NOMO-1 treated with dmso at 0.1 percent for 144 hours (cell line): ENCODE results near the gene EDN3.

Experiments
- DNase-seq: peaks from one replicate; lab custom pipeline; 2025; ENCODE audit not compliant: unreplicated experiment; lab: John Stamatoyannopoulos, UW

The EDN3 gene

DNA sequence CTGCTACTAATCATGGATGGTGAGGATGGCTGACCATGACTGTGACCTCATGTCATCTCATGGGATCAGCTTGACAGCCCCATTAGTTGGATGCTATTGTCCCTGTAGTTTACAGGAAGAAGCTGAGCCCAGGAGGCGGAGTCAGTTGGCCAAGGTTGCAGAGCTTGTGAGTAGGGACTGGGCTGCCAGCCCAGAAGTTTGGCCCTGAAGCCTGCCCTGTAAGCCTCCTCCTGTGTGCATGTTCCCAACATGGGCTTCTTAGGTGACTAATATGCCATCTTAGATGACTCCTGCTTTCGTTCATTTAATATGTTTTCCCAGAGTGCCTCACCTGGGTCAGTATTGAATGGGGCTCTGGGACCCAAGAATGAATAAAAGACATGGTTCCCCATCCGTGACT, 6.9 kb downstream of the EDN3 start:
- DNase-seq: no peak

DNA sequence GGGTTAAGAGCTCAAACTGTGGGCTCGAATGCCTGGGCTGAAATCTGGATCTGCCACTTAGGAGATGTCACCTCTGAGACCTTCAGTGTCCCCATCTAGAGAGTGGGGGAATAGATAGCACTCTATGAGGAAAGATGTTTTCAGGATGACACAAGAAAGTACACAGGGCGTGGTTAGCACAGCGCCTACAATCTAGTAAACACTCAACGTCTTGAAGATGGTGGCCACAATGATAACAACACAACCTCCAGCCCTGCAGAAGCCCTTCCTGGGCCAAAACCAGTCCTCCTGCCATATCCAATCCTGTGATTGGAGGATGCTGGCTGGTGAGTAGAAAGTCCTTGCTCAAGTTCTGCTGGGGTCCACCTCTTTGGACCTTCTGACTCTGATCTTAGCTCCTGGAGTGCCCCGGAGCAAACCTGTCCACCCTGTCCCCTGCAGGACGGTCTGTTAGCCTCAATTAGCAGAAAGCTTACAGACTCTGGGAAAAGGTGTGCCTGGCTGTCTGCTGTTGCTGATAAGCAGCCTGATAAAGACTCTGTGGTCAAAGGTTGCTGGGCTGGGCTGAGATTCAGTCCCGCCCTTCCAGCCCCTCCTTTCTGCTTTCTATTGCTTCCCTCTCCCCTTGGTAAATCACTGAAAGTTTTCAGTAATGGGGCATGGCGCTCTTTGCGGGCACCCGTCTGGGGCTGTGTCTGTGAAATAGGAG, 8.2 kb downstream of the EDN3 start:
- no peak for DNase-seq

DNA sequence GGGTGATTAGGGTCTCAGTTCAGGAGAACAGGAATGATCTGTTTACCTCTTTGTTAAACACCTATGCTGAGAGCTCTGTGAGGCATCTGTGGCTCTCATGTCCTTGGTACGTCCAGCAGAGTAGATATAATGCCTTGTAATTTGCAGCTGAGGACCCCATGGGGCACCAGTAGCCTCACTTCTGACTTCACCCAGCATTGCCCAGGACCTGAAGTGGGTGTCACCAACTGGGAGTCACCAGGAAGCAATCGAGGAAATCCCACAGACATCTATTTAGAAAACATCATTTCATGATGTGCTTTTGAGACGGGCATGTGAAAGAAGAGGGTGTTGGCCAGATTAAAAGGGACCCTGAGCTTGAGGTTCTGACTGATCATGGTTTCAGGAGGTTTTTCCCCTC, 8.8 kb downstream of the EDN3 start:
- DNase-seq: no peak

DNA sequence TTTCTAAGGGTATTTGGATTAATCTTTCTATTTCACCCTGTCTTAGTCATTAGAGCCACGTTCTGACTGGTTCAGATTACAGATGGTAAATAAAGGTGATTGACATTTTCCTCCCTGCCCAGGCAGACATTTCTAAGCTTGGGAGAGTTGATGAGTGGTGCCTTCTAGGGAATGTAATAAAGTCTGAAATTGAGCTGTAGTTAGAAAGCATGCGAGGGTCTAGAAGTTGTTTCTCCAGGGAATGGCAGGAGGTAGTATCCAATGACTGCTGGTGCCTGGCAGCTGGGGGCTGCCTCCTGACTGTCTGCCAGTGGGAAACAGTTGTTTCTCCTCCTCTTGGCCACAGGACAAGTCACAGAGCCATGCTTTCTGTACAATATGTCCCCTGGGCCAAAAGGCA, 14.6 kb downstream of the EDN3 start:
- no peak for DNase-seq

DNA sequence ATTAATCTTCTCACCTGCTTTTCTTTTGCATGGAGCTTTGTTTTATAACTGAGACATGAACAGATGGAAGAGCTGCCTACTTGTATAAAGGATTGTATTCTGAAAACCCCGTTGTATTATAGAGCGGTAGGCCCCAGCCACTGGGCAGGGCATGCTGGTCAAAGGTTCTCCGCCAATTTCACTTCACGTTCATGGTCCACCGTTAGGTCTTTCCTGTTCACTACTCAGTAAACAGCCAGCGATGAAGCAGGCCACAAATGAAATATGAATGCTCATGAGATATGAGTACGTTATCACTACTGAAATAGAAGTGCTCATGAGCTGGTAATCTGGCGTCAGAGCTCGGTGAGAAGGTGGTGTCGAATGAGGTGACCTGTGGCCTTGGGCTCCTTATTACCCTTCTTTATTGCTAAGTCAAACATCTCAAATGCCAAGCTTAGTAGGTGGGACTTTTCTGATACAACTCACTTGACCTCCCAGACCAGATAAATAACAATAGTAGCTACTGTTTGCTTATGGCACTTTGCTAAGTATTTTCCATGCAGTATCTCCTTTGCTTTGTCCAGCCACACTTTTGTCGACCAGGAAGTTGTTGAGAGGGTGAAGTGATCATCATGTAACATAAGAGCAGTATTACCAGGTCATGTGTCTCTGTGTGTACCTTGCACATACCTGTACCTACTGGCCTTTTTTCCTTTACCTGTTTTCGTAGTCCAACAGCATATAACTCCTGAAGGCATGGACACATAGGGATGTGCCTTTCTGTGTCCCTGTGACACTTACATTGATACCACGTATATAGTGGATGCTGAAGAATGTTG, 16.7 kb downstream of the EDN3 start:
- no peak for DNase-seq

DNA sequence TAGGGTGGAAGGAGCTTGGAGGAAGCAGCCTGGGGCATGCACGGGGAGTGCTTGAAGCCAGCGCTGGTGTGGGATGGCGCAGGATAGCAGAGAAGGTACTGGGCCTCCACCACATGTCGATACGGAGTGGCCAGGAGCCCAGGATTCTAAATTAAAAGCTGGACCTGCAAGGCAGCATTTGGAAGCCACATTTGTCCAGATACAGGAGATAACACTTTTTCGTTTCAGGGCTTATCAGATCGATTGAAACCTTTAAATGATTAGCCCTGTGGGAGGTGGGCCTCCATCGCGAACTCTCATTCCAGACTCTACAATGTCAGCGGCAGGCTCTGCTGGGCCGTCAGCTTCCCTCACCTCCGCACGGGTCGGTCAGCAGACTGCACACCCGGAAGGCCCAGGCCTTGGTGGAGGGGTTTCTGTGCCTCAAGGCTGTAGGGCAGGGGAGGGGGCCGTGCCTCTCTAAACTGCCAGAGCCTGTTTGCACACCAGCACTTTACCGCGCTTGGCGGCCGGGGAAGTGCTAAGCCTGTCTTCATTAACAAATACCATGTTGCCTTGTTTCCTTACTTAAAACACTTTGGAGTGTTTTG, 17.9 kb downstream of the EDN3 start:
- no peak for DNase-seq

DNA sequence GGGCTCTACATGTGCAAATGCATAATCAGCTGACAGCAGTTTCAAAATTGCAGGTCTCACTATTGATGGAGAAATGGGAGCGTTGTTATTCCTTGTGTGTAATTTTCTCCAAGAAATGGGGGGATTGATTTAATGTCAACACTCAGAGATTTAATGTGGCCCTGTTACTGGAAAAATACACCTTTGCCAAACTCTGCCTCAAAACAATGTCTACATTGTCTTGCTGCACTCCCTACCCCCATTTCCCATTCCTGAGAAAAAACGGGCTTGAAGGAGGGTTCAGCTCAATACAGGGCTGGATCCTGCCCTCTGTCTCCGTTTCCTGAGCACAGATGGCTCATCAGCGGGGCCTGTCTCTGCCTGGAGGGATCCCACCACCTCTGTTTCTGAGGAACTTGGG, 18.4 kb downstream of the EDN3 start:
- no peak for DNase-seq

DNA sequence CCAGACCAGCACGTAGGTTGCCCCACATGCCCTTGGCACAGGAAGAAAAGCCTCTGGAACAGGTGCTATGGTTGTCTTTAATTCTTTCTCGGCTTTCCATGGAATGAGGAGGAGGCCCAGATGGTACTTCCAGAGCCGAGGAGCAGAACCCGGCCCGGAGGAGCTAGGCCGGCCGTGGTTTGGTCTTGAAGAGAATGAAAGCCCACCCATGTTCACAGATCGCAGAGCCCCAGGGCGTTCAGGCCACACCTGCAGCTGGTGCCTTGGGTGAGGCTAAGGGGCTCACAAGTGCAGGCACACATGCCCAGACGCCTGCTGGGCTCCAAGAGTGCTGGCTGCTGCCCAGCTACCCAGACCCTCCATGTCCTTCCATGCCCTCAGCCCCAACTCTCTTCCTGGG, 20.0 kb downstream of the EDN3 start:
- DNase-seq: no peak

DNA sequence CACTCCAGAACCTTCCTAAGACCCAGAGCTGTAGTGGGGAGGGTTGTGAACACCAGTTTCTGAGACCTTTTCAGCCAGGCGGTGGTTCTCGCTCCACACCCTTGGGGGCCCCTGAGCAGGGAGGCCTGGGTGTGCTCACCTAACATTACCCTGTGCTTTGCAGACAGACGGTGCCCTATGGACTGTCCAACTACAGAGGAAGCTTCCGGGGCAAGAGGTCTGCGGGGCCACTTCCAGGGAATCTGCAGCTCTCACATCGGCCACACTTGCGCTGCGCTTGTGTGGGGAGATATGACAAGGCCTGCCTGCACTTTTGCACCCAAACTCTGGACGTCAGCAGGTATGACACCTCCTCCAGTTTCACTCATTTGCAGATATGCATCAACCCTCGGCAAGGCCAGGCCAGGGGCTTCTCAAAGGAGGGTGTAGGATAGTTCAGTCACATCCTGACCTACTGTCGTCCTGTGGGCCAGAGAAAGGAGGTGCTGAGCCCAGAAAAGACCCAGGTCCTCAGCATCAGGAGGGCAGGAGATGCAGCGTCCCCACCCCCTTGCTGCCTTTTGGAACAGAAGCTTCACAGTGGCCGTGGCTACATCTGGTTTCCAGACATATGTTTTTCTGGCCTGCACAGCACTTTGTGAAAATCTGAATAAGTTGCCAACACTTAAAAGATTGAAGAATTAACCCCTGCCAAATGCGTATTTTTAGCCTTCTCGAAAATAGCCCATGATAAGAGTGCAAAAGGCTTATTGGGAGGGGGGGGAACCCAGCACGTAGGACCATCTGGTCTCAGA, 20.6 kb downstream of the EDN3 start:
- no peak for DNase-seq

DNA sequence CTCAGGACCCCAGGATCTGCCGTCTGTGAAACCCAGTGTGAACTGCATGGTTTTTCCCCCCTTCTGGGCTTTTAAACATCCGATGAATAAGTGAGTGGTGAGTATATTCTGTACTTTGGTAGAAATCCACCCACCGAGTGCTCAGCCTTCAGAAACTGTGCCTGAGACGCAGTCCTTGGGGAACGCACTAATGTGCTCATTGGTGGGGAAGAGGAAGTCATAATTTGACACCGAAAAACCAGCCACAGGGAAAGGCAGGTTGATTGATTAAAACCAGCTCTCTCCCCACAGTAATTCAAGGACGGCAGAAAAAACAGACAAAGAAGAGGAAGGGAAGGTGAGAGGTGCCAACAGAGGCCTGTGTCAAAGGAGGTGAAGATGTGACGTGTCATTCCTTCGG, 21.7 kb downstream of the EDN3 start:
- no peak for DNase-seq

DNA sequence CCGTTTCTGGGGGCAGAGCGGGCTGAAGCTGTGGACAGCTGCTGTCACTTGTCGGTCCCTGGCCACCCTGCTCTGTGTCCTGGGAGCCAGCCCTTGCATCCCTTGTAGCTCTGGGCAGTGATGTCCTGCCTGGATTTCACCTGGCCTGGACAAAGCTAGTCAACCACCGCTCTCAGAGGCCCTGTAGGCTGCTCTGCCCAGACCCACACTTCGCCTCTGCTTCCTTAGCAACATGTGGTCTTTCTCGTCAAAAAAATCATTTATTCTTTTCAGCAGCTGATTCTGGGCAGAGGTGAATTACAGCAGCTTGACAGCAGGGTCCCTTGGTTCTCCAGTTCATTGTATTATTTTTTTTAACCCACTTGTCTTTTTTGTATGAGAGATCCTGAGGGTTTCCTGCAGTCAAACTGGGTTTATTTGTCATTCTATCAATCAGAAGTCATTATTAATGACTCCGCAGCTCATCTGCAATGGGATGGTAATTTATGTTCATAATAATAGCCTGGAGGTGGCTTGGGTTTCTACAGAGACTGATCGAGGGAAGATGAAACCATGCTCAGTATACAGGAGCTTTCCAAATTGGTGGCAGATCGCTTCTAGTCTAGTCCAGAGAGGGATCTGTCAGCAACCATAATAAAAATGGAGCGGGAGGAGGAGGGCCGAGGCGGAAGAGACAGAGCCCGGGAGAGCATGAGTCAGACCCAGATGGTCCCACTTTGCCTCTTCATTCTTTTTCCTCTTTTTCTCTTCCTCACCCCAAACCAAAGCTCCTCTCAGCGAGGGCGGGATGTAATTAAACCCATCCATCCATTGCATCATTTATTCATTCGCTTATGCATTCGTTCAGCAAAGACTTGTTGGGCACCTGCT, 22.4 kb downstream of the EDN3 start:
- peak; percentile 1 for DNase-seq

DNA sequence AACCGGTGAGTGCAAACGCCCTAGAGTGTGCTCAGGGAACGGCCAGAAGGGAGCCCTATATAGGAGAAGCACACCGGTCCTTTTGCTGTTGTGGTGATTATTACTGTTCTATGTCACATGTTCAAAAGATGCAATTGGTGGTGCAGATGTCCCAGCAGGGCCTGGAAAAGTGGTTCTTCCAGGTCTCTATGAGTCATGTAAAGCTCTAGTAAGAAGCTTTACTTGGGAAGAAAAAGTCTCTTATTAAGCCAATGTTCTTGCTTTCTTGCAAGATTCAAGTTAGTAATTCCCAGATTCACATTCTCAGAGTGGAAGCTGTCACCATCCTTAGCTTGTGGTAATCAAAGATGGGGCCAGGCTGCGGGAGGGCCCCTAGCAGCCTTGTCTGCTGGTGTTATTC, 23.3 kb downstream of the EDN3 start:
- DNase-seq: no peak

DNA sequence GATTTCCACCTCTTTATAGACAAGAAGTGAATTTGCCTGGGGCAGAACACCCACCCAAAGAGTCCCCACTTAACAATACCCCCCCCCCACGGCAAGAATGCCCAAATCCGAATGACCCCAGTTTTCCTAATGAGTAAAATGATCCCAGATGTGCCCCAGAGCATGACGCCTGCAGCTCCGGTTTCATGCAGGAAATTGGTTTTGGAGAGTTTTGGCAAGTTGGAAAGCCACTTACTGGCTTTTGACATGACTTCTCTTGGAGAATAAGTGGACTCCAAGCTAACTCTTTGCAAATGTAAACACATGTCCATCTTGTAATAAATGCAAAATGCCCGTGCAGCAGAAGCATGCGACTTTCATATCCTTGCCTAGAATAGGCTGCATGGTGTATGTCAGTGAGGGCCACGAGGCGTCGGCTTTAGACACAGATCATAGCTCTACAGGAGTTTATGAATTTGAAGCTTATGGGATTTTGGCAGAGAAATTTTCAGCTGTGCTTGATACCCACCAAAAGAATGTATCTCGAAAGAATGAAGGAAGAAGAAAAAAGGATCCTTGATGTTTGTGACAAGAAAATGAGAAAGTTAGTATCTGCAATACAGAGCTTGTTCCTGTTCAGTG, 24.2 kb downstream of the EDN3 start:
- no peak for DNase-seq

DNA sequence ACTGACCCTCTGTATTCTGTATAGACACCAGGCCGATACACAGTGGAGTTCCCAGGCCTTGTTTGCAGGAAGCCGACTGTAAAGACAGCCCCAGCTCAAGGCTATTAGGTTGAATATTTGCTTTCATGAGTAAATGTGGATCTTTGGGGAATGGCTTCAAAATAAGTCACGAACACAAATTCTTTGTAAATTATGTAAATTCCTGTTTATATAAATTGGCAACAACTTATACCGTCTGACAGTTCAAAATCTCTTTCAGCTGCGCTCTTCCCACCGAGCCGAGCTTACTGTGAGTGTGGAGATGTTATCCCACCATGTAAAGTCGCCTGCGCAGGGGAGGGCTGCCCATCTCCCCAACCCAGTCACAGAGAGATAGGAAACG, 24.7 kb downstream of the EDN3 start:
- DNase-seq: no peak

DNA sequence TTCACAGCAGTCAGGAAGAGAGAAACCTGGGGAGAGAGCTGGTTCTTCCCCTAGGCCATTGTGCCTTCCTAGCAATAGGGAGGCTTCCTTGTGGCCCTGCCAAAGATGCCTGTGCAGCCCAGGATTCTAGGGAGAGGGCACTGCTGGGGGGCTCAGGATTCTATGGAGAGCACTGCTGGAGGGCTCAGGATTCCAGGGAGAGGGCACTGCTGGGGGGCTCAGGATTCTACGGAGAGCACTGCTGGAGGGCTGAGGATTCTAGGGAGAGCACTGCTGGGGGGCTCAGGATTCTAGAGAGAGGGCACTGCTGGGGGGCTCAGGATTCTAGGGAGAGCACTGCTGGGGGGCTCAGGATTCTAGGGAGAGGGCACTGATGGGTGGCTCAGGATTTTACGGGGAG, 25.8 kb downstream of the EDN3 start:
- DNase-seq: no peak

DNA sequence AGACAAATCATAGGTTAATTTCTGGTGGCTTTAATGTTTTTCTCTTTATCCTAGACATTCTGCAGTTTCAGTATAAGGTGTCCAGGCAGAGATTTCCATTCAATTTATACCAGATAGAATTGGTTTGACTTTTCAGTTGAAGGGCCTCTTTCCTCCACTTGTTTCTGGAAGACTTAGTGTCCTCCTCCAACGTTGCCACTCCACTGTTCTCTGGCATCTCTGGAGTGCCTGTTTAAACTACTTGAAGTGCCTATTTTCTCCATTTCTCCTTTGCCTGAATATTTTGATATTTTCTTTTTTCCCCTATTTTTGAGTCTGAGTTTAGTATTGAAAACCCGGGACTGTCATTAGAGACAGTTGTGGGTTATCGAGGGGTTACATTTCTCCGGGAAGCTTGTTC, 27.7 kb downstream of the EDN3 start:
- no peak for DNase-seq

DNA sequence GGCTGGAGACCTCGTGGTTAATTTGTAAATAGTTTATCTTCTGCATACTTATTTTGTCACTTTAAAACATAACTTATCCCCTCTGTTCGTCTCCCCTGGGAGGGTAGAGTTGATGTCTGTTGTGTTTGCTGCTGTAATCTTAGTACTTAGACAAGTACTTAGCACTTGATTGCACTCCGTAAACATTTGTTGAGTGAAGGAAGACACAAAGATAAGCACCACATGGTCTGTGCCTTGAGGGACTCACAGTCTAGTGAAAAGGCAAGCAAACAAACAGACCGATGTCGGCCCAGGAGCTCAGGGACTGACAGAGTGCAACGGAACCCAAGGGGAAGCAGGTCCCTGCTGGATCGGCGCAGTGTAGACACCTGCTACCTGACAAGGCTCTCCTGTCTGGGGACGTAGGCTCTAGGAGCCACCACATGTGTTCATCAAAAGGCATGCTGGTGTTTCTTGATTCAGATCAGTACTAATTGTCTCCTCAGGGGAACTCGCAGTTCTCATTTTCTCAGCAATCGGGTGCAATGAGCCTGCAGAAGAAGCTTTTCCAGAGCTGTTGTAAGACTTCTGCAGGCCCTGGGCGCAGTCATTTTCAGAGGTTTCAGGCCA, 31.4 kb downstream of the EDN3 start:
- DNase-seq: no peak

DNA sequence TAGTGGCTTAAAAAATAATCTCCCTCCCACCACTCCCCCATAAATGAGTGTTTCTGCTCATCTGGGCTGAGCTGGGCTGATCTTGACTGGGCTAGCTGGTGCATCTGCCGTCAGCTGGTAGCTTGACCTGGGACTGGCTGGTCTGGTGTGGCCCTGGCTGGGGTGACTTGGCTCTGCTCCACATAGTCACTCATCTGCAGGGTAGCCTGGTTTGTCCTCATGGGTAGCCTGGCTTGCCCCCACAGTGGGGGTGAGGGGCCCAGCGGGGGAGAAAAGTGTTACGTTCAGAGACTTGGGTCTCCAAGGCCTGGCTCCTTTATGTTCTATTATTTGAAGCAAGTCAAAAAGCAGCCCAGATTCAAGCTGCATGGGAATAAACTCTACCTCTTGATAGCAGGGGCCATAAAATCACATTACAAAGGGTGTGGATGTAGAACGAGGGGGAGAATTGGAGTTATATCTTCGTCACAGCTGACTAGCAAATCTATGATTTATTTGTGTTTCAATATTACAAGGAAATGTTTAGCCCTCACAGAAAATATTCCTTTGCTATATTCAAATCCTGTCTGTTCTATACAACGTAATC, 32.9 kb downstream of the EDN3 start:
- DNase-seq: no peak

DNA sequence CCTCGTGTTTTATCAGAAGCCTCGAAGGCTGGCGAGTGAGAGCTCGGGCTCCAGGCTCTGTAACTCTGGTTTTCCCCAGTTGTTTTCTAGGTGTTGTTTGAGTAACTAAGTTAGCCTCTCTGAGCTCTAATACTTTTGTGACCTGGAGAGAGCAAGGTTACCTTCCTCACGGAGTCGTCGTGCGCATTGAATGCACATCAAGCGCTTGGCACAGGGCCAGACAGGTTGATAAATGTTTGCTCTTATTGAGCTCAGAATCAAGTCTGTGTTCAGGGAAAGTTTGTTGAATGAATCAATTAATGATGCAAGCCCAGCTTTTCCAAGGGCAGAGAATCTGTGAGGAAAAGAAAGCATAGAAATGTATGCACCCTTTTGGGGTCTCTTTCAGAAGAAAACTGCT, 33.5 kb downstream of the EDN3 start:
- DNase-seq: no peak
